PC-3 (cell line): Measurements from ENCODE around the gene PSRC1.

Experiments used
- CTCF ChIP-seq: fragments of 300-600 bp; sonication (generic); conservative IDR thresholded peaks from 2 replicates; pipeline ENCODE4 v1.5.1; 2017; ENCODE audit warnings: antibody characterized with exemption, low read depth, mild to moderate bottlenecking, low read length
- EZH2 ChIP-seq: fragments of 300-600 bp; sonication (generic); IDR thresholded peaks from one replicate; pipeline ENCODE4 v1.6.1; 2017; ENCODE audit warnings: antibody characterized with exemption, mild to moderate bottlenecking, low read length; ENCODE audit not compliant: unreplicated experiment
- EZH2phosphoT487 ChIP-seq: fragments of 300-600 bp; sonication (generic); IDR thresholded peaks from 2 replicates; pipeline ENCODE4 v1.6.1; 2018; ENCODE audit warnings: mild to moderate bottlenecking, antibody characterized with exemption, low read length, borderline replicate concordance

- TF ChIP-seq CTCF (no peak), EZH2phosphoT487 (no peak), EZH2 (no peak)
Measured at GRCh38 chr1:109266965-109267364, 16.0 kb downstream of the PSRC1 start.
